GM21825 (cell line): Measurements from ENCODE around the gene MTCL1.

Experiments
- ATAC-seq: cut with Tn5 transposase; IDR thresholded peaks from one replicate; pipeline ENCODE4 v1.9.1; 2021; ENCODE audit warnings: mild to moderate bottlenecking, moderate library complexity; ENCODE audit not compliant: unreplicated experiment

The MTCL1 gene

DNA sequence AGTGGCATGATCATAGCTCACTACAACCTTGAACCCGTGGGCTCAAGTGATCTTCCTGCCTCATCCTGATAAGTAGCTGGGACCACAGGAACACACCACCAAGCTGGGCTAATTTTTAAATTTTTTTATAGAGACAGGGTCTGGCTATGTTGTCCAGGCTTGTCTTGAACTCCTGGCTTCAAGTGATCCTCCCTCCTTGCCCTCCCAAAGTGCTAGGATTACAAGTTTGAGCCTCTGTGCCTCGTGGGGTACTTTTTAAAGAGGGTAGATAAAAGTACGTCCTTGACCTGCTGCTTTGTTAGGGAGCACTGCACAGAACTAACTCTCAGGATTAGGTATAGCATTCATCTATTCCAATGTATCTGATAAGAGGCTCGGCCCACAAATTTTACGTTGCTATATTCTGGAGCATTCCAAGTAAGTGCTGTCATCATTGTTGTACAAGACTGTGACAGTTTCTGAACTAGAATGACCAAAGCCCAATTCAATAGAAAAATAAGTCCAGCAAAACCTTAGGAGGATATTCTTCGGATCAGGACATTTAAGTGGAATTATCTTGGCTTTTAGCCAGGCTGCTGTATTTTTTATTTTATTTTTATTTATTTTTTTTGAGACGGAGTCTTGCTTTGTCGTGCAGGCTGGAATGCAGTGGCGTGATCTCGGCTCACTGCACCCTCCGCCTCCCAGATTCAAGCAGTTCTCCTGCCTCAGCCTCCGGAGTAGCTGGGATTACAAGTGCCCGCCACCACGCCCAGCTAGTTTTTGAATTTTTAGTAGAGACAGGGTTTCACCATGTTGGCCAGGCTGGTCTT lies 4.1 kb downstream of the MTCL1 start:
- no peak for ATAC-seq

DNA sequence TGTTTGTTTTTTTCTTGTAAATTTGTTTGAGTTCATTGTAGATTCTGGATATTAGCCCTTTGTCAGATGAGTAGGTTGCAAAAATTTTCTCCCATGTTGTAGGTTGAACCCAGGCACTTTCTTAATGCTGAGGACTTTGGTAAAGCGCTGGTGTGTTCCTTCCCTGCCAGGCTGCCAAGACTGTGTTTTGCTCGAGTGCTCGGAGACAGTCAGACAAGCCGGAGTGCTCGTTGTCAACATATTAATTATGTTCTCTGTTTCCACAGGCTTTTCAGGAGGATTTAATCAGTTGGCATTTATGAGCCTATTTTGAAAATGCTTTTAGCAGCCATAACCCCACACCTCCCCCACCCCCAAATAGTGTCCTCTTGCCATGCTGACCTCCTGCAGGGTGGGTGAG lies 6.4 kb downstream of the MTCL1 start:
- no peak for ATAC-seq

DNA sequence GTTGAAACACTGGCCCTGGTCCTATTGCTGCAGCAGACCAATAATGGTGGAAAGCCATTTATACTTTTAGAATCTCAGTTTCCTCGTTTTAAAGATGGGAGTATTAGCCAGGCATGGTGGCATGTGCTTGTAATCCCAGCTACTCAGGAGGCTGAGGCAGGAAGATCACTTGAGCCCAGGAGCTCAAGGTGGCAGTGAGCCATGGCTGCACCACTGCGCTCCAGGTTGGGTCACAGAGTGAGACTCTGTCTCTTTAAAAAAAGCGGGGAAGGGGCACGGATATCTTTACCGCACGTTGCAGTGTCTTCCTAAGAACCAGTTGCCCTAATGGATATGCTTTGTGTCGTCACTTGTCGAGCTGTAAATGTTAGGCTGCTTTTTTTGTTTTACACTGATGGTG lies 8.3 kb downstream of the MTCL1 start:
- no peak for ATAC-seq

DNA sequence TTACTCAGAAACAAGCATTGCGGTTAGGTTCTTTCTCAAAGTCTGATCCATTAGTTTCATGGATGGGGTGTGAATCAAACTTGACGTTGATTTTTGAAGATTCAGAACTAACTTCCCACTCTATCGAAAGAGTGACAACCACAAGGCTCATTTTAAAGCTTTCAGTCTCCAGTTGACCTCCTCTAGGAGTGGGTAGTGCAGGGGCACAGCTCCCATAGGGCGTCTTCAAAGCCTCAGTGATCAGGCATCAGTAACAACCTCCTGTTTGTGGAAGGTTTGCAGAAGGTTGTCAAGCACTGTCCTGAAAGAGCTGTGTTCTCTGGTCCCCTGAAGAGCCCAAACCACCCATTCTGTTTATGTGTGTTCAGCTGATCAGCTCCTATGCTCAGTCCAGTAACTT lies 10.2 kb downstream of the MTCL1 start:
- ATAC-seq = no peak

DNA sequence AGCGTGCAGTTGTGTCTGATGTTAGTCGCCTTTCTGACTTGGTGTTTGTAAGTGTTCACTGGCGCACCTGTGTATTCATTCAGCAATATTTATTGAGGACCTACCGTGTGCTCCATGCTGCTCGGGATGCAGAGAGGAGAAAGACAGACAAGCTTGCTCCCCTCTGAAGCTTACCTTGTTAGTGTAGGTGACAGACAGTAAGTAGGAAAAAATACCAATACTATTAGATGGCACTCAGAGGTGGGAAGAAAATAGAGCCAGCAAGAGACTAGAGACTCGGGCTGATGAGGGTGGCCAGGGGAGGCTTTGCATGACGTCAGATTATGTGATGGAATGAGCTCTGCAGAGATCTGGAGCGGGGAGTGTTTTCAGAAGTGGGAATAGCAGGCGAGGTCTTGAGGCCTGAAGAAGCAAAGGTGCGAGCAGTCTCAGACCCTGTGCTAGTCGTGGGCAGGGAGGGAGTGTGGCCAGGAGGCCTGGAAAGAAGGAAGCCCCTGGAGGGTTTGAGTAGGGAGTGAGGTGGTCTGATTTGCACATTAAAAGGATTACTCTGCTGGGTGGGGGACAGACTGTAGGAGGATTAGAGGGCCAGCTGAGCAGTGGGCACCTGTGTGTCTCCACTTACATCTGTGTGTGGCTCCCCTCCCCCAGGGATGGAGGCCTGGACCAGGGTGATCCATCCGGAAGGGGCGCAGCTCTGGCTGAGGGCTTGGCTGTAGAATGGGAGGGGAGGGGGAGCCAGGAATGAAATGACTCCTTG lies 11.8 kb downstream of the MTCL1 start:
- no peak for ATAC-seq

GRCh38 chr18:8718401-8718913 lies 13.1 kb downstream of the MTCL1 start:
- no peak for ATAC-seq

- ATAC-seq = no peak
These were observed 13.8 kb downstream of the MTCL1 start for GRCh38 chr18:8719192-8719591.

DNA sequence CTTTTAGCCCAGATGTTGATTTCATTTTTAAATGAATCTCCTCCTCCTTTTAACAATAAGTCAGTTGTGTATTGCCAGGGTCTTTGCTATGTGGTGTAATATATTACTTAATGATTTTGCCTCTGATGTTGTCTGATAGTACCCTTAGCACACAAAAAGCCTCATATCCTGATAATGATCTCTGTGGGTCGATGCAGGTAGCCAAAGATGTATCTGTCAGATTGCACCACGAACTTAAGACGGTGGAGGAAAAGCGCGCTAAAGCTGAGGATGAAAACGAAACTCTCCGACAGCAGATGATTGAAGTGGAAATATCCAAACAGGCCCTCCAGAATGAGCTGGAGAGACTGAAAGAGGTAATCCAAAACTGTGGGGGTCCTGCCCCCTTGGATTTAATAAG lies 14.8 kb downstream of the MTCL1 start:
- no peak for ATAC-seq

- no peak for ATAC-seq
These were observed 15.8 kb downstream of the MTCL1 start for GRCh38 chr18:8721094-8721669.

DNA sequence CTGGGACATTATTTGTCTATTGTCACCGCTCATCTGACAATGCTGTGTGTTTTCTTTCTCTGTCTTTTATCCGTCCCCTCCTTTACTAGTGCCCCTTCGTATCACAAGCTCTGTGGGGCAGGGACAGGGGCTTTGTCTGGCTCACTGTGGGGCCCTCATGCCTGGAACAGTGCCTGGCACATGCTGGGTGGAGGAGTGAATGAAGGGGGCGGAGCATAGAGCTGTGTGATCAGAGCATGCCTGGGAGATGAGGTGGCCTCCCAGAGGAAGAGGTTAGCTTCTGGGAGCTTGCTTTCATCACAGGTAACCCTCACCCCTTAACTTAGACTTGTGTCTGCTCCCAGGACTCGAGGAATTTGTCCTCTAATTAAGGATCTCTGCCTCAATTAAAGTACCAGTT lies 16.4 kb downstream of the MTCL1 start:
- no peak for ATAC-seq

DNA sequence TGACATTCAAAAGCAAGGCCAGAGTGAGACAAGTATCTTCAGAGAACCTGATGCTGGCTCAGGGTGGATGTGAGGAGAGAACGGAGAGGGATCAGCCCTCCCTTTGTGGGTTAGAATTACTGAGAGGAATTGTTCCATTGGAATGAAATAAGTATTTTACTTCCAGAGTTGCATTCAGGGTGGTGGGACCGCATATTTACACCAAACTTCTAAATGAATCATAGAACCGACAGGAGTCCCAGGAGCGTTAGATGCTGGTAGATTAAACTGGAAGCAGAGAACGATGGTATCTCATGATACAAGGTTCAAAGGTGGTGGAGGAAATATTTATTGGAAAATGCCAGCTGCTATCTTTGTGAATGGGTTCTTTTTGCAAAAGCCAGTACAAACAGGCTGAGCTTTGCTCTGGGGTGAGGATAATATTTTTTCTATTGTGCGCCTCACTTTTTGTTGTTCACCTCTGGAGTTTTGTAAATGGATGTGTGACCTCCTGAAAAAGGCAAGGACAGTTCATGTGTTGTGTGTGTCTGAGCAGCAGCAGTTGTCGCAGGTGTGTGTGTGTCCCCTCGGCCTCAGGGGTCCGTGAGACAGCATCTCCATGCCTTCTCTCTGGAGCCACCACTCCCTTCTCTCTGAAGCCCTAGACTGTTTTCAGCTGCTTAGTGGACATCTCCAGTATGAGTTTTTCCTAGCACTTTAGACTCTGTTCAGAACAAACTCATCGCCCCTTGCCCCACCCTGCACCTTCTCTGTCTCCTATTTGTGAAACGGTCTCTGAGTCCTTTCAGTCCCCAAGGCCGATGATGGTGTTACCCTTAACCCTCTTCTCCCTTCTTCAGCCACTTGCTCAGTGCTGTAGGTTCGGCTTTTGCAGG lies 17.8 kb downstream of the MTCL1 start:
- no peak for ATAC-seq

GRCh38 chr18:8724452-8724851 lies 19.1 kb downstream of the MTCL1 start:
- ATAC-seq = no peak

DNA sequence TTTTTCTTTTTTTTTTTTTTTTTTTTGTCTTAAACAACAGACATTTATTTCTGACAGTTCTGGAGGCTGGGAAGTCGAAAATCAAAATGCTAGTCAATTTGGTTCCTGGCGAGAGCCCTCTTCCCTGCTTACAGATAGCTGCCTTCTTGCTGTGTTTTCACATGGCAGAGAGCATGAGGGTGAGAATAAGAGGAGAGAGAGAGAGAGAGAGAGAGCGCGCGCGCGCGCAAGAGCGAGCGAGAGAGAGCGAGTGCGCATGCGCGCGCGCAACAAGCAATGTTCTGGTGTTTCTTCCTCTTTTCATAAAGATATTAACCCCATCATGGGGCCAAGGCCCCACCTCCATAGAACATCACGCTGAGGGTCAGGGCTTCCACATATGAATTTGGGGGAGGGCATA lies 20.9 kb downstream of the MTCL1 start:
- ATAC-seq = no peak

GRCh38 chr18:8726963-8727705 lies 21.8 kb downstream of the MTCL1 start:
- no peak for ATAC-seq

GRCh38 chr18:8730080-8730827 lies 24.9 kb downstream of the MTCL1 start:
- no peak for ATAC-seq

GRCh38 chr18:8732442-8733360 lies 27.3 kb downstream of the MTCL1 start:
- no peak for ATAC-seq

DNA sequence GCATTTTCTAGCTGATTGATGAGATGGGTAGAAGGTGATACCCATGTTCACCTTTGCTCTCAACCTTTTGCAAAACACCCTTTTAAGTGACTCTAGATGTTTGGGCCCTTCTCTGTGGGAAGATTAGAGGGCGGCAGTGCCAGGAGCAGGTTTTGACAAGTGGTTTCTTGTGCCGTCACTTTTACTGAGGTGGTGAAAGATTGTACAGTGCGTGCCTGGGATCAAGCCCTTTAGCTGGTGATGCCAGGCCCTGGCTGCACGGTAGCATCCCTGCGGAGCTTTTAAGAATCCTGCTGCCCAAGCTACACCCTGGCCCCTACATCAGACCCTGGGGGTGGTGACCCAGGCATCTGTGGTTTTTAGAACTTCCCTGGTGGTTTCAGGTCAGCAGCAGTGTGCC lies 29.1 kb downstream of the MTCL1 start:
- ATAC-seq = no peak

- no peak for ATAC-seq
These were observed 29.9 kb downstream of the MTCL1 start for GRCh38 chr18:8735274-8735673.
